Measurements from ENCODE around the gene BORCS8.
"Not testable (repeated sequence)": the region's sequence is repeated elsewhere in the genome, so short reads cannot be mapped to it uniquely, and the experiment has no call there.

BORCS8 gene

GRCh38 chr19:19147344-19147743 lies 44.6 kb downstream of the BORCS8 start:
- DNase-seq = no peak

- DNase-seq = no peak
Observed at GRCh38 chr19:19146865-19147264, 45.1 kb downstream of the BORCS8 start.

- peak; percentile 74 for DNase-seq
Observed at GRCh38 chr19:19145684-19146608, 46.0 kb downstream of the BORCS8 start.

- DNase-seq = no peak
Observed at GRCh38 chr19:19145281-19145680, 46.7 kb downstream of the BORCS8 start.

- DNase-seq = no peak
Observed at GRCh38 chr19:19142347-19142746, 49.6 kb downstream of the BORCS8 start.

- DNase-seq = no peak
Observed at GRCh38 chr19:19140476-19140875, 51.5 kb downstream of the BORCS8 start.

- no peak for DNase-seq
Observed at GRCh38 chr19:19139876-19140229, 52.1 kb downstream of the BORCS8 start.

GRCh38 chr19:19138109-19138981 lies 53.6 kb downstream of the BORCS8 start, which contains the start of gene TMEM161A:
Gene TMEM161A, minus strand, starts transcription at chr19:19138478. Its CDS starts 50 bp downstream, at chr19:19138428.
- peak; percentile 99 for DNase-seq

GRCh38 chr19:19137556-19138108 lies 54.3 kb downstream of the BORCS8 start:
- peak; percentile 23 for DNase-seq

GRCh38 chr19:19135713-19136112 lies 56.2 kb downstream of the BORCS8 start:
- DNase-seq = not testable (repeated sequence)

GRCh38 chr19:19134687-19135158 lies 57.2 kb downstream of the BORCS8 start:
- DNase-seq = peak; percentile 91

GRCh38 chr19:19133985-19134384 lies 58.0 kb downstream of the BORCS8 start:
- no peak for DNase-seq

GRCh38 chr19:19132912-19133311 lies 59.0 kb downstream of the BORCS8 start:
- no peak for DNase-seq

GRCh38 chr19:19131989-19132388 lies 60.0 kb downstream of the BORCS8 start:
- no peak for DNase-seq
